Measurements from ENCODE around the gene BACH2. TPM values are rescaled to one million over a fixed set of nuclear protein-coding genes. Genes with fewer than 3 reads are reported as not detected.
"Not testable (repeated sequence)": the region's sequence is repeated elsewhere in the genome, so short reads cannot be mapped to it uniquely, and the experiment has no call there.

BACH2 gene
- total and polyA plus RNA-seq, 7 donors: under 0.01 to 5.6 (median 1.4) TPM

DNA sequence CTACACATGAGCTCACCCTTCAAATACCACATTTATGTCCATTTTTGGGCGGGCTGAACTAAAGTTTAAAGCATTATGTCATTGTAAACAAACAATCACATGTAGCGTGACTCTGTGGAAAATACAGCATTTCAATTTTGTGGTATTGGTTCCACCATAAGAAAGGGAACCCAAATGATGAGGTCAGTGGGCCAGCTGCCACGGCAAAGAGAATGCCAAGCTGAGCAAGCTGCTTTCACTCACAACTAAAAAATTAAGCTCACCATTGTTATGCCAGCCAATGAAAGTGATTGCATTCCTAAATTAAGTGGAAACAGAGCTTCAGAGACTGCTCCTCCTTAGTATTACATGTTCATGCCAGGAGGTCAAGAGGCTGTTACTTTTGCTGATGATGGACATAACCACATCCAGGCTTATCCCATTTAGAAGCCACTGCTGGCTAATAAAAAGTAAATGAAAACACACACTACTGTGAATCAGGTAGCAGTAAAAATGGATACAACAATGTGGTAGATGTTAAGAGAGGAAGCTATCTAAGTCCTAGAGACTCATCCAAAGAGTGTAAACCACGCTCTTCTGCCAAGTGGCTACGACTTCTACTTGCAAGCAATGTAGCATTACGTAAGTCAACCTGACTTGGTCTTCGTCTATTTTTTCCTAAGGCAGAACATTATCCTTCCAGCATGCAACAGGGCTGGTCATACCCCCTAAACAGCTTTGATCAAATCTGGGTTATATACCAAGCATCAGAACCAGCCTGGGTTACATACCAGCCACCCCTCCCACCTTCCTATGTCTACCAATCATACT, 164.8 kb downstream of the BACH2 start:
- intact Hi-C loops (cut with DNase I): no loop called here
- no peaks in the 10 kb centered on the region for H3K36me3 ChIP-seq
- peak; percentile 67 for DNase-seq
- WGBS, 2 donors: 78 to 81% methylated on average over 7 of the region's 7 CpGs
- H3K9me3 ChIP-seq: no peaks in the 10 kb centered on the region
- peaks cover 0 to 21% (median 8%) of the 10 kb centered on the region in 4 donors for H3K4me1 ChIP-seq
- H3K27ac ChIP-seq: no peak overlapping the region
- no peak overlapping the region for H3K4me3 ChIP-seq
- H3K27me3 ChIP-seq: no peaks in the 10 kb centered on the region
- TF ChIP-seq EP300 (IDR thresholded peaks at IDR 0.05): no peak
- TF ChIP-seq POLR2AphosphoS5 (IDR thresholded peaks at IDR 0.05): peak in 1 of 4 donors; percentile 19

DNA sequence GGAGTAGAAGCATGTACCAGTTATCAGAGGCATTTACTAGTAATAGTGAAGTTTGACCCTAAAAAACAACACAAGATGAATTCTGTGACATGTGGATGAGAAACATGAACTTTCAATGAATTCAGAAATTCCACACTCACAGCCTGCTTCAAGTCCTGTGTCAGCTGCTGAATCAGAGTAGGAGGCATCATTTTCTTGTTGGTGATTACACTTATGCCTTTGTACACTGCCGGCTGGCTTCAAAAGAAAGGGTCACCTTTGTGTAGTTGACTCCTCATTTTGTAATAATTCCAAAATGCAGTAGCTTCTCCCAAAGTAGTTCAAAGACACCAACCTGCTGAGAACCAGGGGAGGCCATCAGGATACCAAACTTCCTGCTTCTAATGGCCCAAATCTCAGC, 165.5 kb downstream of the BACH2 start:
- Histone ChIP-seq H3K27me3 (no peaks in the 10 kb centered on the region), H3K27ac (no peak overlapping the region), H3K4me1 (peaks cover 0 to 21% (median 8%) of the 10 kb centered on the region in 4 donors), H3K36me3 (no peaks in the 10 kb centered on the region), H3K9me3 (no peaks in the 10 kb centered on the region), H3K4me3 (no peak overlapping the region)
- TF ChIP-seq POLR2A (IDR thresholded peaks at IDR 0.05) (no peak), POLR2AphosphoS5 (IDR thresholded peaks at IDR 0.05) (no peak), EP300 (IDR thresholded peaks at IDR 0.05) (no peak)
- TF ChIP-seq, protein P1, sequence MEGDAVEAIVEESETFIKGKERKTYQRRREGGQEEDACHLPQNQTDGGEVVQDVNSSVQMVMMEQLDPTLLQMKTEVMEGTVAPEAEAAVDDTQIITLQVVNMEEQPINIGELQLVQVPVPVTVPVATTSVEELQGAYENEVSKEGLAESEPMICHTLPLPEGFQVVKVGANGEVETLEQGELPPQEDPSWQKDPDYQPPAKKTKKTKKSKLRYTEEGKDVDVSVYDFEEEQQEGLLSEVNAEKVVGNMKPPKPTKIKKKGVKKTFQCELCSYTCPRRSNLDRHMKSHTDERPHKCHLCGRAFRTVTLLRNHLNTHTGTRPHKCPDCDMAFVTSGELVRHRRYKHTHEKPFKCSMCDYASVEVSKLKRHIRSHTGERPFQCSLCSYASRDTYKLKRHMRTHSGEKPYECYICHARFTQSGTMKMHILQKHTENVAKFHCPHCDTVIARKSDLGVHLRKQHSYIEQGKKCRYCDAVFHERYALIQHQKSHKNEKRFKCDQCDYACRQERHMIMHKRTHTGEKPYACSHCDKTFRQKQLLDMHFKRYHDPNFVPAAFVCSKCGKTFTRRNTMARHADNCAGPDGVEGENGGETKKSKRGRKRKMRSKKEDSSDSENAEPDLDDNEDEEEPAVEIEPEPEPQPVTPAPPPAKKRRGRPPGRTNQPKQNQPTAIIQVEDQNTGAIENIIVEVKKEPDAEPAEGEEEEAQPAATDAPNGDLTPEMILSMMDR (IDR thresholded peaks at IDR 0.05): no peak
- DNase-seq: no peak
- WGBS, 2 donors: 90 to 96% methylated on average over 1 of the region's 1 CpG
- intact Hi-C loops (cut with DNase I): no loop called here

DNA sequence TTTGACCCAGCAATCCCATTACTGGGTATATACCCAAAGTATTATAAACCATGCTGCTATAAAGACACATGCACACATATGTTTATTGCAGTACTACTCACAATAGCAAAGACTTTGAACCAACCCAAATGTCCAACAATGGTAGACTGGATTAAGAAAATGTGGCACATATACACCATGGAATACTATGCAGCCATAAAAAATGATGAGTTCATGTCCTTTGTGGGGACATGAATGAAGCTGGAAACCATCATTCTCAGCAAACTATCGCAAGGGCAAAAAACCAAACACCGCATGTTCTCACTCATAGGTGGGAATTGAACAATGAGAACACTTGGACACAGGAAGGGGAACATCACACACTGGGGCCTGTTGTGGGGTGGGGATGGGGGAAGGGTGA, 168.0 kb downstream of the BACH2 start:
- H3K27me3 ChIP-seq; H3K9me3 ChIP-seq; DNase-seq; intact Hi-C loops (cut with DNase I); H3K4me3 ChIP-seq; H3K36me3 ChIP-seq; H3K27ac ChIP-seq: not testable (repeated sequence)
- peaks cover 0 to 29% (median 14%) of the 10 kb centered on the region in 4 donors for H3K4me1 ChIP-seq
- 29 to 83% methylated on average over 1 to 2 of the region's 2 CpGs for WGBS, 2 donors

DNA sequence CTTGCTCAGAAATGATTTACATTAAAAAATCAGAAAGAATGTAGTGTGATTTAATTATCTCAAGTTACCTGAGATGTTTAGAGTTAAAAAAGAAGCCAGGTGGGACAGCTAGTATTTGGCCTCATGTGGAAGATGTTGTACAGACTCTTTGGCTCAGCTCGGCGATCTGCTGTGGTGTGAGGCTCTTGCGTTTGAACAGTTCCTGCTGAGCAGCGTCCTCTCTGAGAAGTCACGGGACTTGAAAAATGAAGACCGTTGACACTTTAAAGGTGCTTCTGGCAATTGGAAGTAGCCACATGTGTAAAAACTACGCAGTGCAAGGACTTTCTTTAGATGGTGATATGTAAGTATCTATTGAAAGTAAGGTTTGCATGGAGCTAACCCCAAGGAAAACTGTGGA, 169.0 kb downstream of the BACH2 start:
- H3K27ac ChIP-seq: no peak overlapping the region
- H3K9me3 ChIP-seq: no peaks in the 10 kb centered on the region
- no peak overlapping the region for H3K4me3 ChIP-seq
- no peak for DNase-seq
- 71 to 94% methylated on average over 7 of the region's 7 CpGs for WGBS, 2 donors
- peak in 2 of 4 donors; percentile 18 to 59 for TF ChIP-seq POLR2AphosphoS5 (IDR thresholded peaks at IDR 0.05)
- no peak for TF ChIP-seq EP300 (IDR thresholded peaks at IDR 0.05)
- no peaks in the 10 kb centered on the region for H3K27me3 ChIP-seq
- intact Hi-C loops (cut with DNase I): no loop called here
- H3K4me1 ChIP-seq: peaks cover 0 to 29% (median 14%) of the 10 kb centered on the region in 4 donors
- no peaks in the 10 kb centered on the region for H3K36me3 ChIP-seq

DNA sequence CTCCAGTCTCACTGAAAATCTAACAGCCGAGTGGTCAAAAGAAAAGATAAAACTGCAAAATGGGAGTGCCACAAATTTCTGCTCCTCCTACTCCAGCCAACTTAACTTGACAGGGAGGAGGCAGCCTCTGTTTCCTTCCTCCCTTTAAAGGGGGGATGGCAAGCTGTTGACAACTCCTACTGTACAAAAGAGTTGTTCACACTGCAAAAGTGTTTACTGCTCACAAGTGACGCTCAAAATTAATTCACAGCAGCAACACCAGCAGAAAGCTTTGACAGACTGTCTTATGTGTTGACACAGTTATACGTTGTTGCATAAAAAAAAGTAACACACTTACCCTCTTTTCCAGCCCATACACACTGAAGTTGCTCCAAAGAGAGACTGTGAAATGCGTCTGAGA, 169.8 kb downstream of the BACH2 start:
- Histone ChIP-seq H3K4me3 (no peak overlapping the region), H3K9me3 (no peaks in the 10 kb centered on the region), H3K4me1 (peaks cover 0 to 25% (median 11%) of the 10 kb centered on the region in 4 donors), H3K27me3 (no peaks in the 10 kb centered on the region), H3K27ac (no peak overlapping the region), H3K36me3 (no peaks in the 10 kb centered on the region)
- 84 to 85% methylated on average over 4 of the region's 4 CpGs for WGBS, 2 donors
- no peak for DNase-seq
- TF ChIP-seq EP300 (IDR thresholded peaks at IDR 0.05): no peak
- no peak for TF ChIP-seq POLR2AphosphoS5 (IDR thresholded peaks at IDR 0.05)
- no peak for TF ChIP-seq POLR2A (IDR thresholded peaks at IDR 0.05)
- intact Hi-C loops (cut with DNase I): no loop called here

DNA sequence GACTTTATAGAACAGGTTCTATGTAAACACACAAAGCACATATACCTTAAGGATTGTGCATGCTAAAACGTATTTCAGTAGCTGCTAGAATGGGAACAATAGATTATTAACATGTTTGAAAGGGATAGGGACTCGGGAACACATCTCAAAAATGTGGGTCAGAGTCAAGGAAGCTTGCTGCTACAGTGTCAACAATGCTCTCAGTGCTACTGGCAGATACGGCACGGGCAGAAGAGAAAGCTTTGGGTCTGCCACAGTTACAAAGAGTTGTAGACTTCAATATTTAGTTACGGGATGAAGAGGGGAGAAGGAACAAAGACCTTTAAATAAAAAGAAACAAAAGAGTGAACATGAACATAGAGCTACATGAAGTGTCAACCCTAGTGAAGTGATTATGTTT, 170.5 kb downstream of the BACH2 start:
- peaks cover 0 to 20% (median 10%) of the 10 kb centered on the region in 4 donors for H3K4me1 ChIP-seq
- TF ChIP-seq EP300 (IDR thresholded peaks at IDR 0.05) (no peak), POLR2A (IDR thresholded peaks at IDR 0.05) (no peak), POLR2AphosphoS5 (IDR thresholded peaks at IDR 0.05) (no peak)
- TF ChIP-seq, protein P1 (IDR thresholded peaks at IDR 0.05): no peak
- no peaks in the 10 kb centered on the region for H3K36me3 ChIP-seq
- no peaks in the 10 kb centered on the region for H3K27me3 ChIP-seq
- no peak for DNase-seq
- no peak overlapping the region for H3K4me3 ChIP-seq
- intact Hi-C loops (cut with DNase I): no loop called here
- 22 to 58% methylated on average over 5 of the region's 5 CpGs for WGBS, 2 donors
- H3K27ac ChIP-seq: no peak overlapping the region
- no peaks in the 10 kb centered on the region for H3K9me3 ChIP-seq
